Liver (tissue), 9 donors: ENCODE results near the gene SH2D6. TPM values are rescaled to one million over a fixed set of nuclear protein-coding genes. Genes with fewer than 3 reads are reported as not detected.

Experiments used
- DNase-seq: peaks from one replicate; pipeline ENCODE4 v3.0.0-alpha.2; 2017; ENCODE audit warnings: low spot score
- H3K27ac ChIP-seq, 2 donors: one replicate each; pipeline ENCODE4 v1.7.0; 2013; ENCODE audit warnings: inconsistent platforms in 2 of 2, low read length in 2 of 2, control low read depth in 1 of 2, low read depth in 1 of 2, mild to moderate bottlenecking in 1 of 2
- H3K27me3 ChIP-seq, 4 donors: one replicate each; pipeline versions ENCODE4 v1.6.1 to v1.7.0; 2013; ENCODE audit warnings: low read length in 3 of 4, inconsistent platforms in 1 of 4, mild to moderate bottlenecking in 1 of 4, moderate library complexity in 1 of 4; ENCODE audit not compliant: control insufficient read depth in 4 of 4, insufficient read depth in 4 of 4
- H3K36me3 ChIP-seq, 4 donors: one replicate each; pipeline versions ENCODE4 v1.6.1 to v1.7.0; 2013; ENCODE audit warnings: low read length in 3 of 4, mild to moderate bottlenecking in 3 of 4, low read depth in 1 of 4, moderate library complexity in 1 of 4; ENCODE audit not compliant: control insufficient read depth in 4 of 4, insufficient read depth in 3 of 4
- H3K4me1 ChIP-seq, 4 donors: one replicate each; pipeline versions ENCODE4 v1.6.1 to v1.7.0; 2013; ENCODE audit warnings: low read length in 3 of 4, mild to moderate bottlenecking in 3 of 4, moderate library complexity in 1 of 4; ENCODE audit not compliant: control insufficient read depth in 4 of 4, insufficient read depth in 4 of 4
- H3K4me3 ChIP-seq, 3 donors: one replicate each; pipeline versions ENCODE4 v1.6.1 to v1.7.0; 2013; ENCODE audit warnings: low read length in 3 of 3, control low read depth in 1 of 3, low read depth in 1 of 3, mild to moderate bottlenecking in 1 of 3
- H3K9ac ChIP-seq, 2 donors: one replicate each; pipeline ENCODE4 v1.7.0; 2013; ENCODE audit warnings: low read length in 2 of 2, mild to moderate bottlenecking in 2 of 2, moderate library complexity in 2 of 2, control low read depth in 1 of 2, low read depth in 1 of 2
- H3K9me3 ChIP-seq, 4 donors: one replicate each; pipeline versions ENCODE4 v1.6.1 to v1.7.0; 2013; ENCODE audit warnings: low read length in 3 of 4; ENCODE audit not compliant: control insufficient read depth in 4 of 4
- CTCF ChIP-seq: fragments of 150-350 bp; IDR thresholded peaks from 2 replicates; pipeline ENCODE4 v1.5.1; 2017; ENCODE audit warnings: improper control_type of control experiment, low read depth, low read length; ENCODE audit not compliant: missing input control
- EGR1 ChIP-seq, 2 donors: IDR thresholded peaks; 2 replicates each; pipeline ENCODE4 v1.6.1; 2016 to 2018; ENCODE audit warnings: antibody characterized with exemption in 2 of 2, low read depth in 2 of 2
- FOXA1 ChIP-seq: IDR thresholded peaks from 2 replicates; pipeline ENCODE4 v1.6.1; 2016; ENCODE audit warnings: antibody characterized with exemption
- FOXA2 ChIP-seq: IDR thresholded peaks from 2 replicates; pipeline ENCODE4 v1.6.1; 2016; ENCODE audit warnings: antibody characterized with exemption
- GABPA ChIP-seq, 2 donors: IDR thresholded peaks in 1 of 2; conservative IDR thresholded peaks in 1 of 2; 2 replicates each; pipeline ENCODE4 v1.6.1; 2016; ENCODE audit warnings: antibody characterized with exemption in 2 of 2, mild to moderate bottlenecking in 1 of 2, moderate library complexity in 1 of 2
- HNF4A ChIP-seq, 2 donors: conservative IDR thresholded peaks; 2 replicates each; pipeline ENCODE4 v1.6.1; 2016; ENCODE audit warnings: antibody characterized with exemption in 2 of 2, mild to moderate bottlenecking in 2 of 2
- HNF4G ChIP-seq: IDR thresholded peaks from 2 replicates; pipeline ENCODE4 v1.6.1; 2016; ENCODE audit warnings: antibody characterized with exemption
- MAX ChIP-seq: IDR thresholded peaks from 2 replicates; pipeline ENCODE4 v1.6.1; 2016; ENCODE audit warnings: antibody characterized with exemption
- NR2F2 ChIP-seq: IDR thresholded peaks from 2 replicates; pipeline ENCODE4 v1.6.1; 2016; ENCODE audit warnings: antibody characterized with exemption
- RAD21 ChIP-seq, 2 donors: IDR thresholded peaks; 2 replicates each; pipeline ENCODE4 v1.6.1; 2016; ENCODE audit warnings: antibody characterized with exemption in 2 of 2, mild to moderate bottlenecking in 2 of 2
- REST ChIP-seq: IDR thresholded peaks from 2 replicates; pipeline ENCODE4 v1.6.1; 2016; ENCODE audit warnings: antibody characterized with exemption, mild to moderate bottlenecking
- YY1 ChIP-seq: IDR thresholded peaks from 2 replicates; pipeline ENCODE4 v1.6.1; 2016; ENCODE audit warnings: antibody characterized with exemption, mild to moderate bottlenecking
- ZBTB33 ChIP-seq: IDR thresholded peaks from 2 replicates; pipeline ENCODE4 v1.6.1; 2016; ENCODE audit warnings: antibody characterized with exemption
- WGBS: extraction: QIAGEN DNeasy Blood & Tissue Kit; methylation state at CpG from one replicate; pipeline ENCODE4 v1.1.7; 2013; 5-methylcytosine and 5-hydroxymethylcytosine counted together
- polyA plus RNA-seq, 2 donors: library from polyadenylated mRNA; stranded (reverse) in 1 of 2; unstranded in 1 of 2; fragments of 200-250 nt in 1 of 2; fragments of >200 nt in 1 of 2; fragmentation: Nextera tagmentation in 1 of 2; extraction: Ambion mirVana in 1 of 2; gene quantifications; one replicate each; pipeline versions ENCODE4 v1.2.1 to v1.2.3, GENCODE V29; 2013 to 2015
- total RNA-seq, 2 donors: library from RNA; depleted of rRNA; stranded (reverse); fragments of >200 nt; gene quantifications; one replicate each; pipeline ENCODE4 v1.2.3, GENCODE V29; 2014
- donor health status: healthy.
- donor health status: healthy.
- donor health status: healthy.
- donor health status: healthy.
- donor health status: healthy.

SH2D6 gene
- total and polyA plus RNA-seq, 4 donors = 0.28 to 0.92 (median 0.39) TPM; not detected in 1

- no peak for TF ChIP-seq CTCF
- no peak for TF ChIP-seq FOXA2
- TF ChIP-seq RAD21 (IDR thresholded peaks at IDR 0.05) = no peak
- TF ChIP-seq YY1 = no peak
- TF ChIP-seq FOXA1 = no peak
These were observed 49.0 kb upstream of the SH2D6 start (continued) for GRCh38 chr2:85369500-85369899.

- no peaks in the 10 kb centered on the region for H3K27me3 ChIP-seq
- no peaks in the 10 kb centered on the region for H3K4me1 ChIP-seq
- H3K9ac ChIP-seq = no peak overlapping the region
- TF ChIP-seq REST (no peak), EGR1 (IDR thresholded peaks at IDR 0.05; ENCODE audit: low read depth in 2 of 2) (no peak)
- DNase-seq = no peak
- H3K9me3 ChIP-seq = no peaks in the 10 kb centered on the region
- 96% methylated on average over 11 of the region's 11 CpGs for WGBS
- H3K36me3 ChIP-seq = peaks cover 0 to 6% (median 1%) of the 10 kb centered on the region in 4 donors
- H3K4me3 ChIP-seq = no peak overlapping the region
- no peak overlapping the region for H3K27ac ChIP-seq
These were observed 47.5 kb upstream of the SH2D6 start for GRCh38 chr2:85371045-85371444.

GRCh38 chr2:85376291-85377065, 42.0 kb upstream of the SH2D6 start:
- Histone ChIP-seq H3K4me1 (no peaks in the 10 kb centered on the region), H3K4me3 (no peak overlapping the region), H3K27me3 (no peaks in the 10 kb centered on the region), H3K36me3 (peaks cover 0 to 23% (median 9%) of the 10 kb centered on the region in 4 donors), H3K27ac (no peak overlapping the region), H3K9ac (no peak overlapping the region), H3K9me3 (no peaks in the 10 kb centered on the region)
- TF ChIP-seq ZBTB33 = no peak
- TF ChIP-seq HNF4A (conservative IDR thresholded peaks at IDR 0.05) = no peak
- no peak for TF ChIP-seq YY1
- TF ChIP-seq HNF4G = no peak
- no peak for TF ChIP-seq NR2F2
- TF ChIP-seq RAD21 (IDR thresholded peaks at IDR 0.05) = no peak
- no peak for TF ChIP-seq GABPA (IDR thresholded peaks at IDR 0.05 in 1 of 2, conservative IDR thresholded peaks at IDR 0.05 in 1 of 2)
- no peak for TF ChIP-seq FOXA1
- TF ChIP-seq MAX = no peak
- TF ChIP-seq REST = no peak
- WGBS = 96% methylated on average over 5 of the region's 5 CpGs
- DNase-seq = no peak
